Measurements from ENCODE around the gene DNAJC17. TPM values are rescaled to one million over a fixed set of nuclear protein-coding genes. Genes with fewer than 3 reads are reported as not detected.

Gene DNAJC17
- total RNA-seq, 1 experiment from 2014 or later, result 39.3 TPM

GRCh38 chr15:40830884-40831283, 23.6 kb upstream of the DNAJC17 start:
- DNase-seq (ENCODE audit: low read depth, low spot score) (no peak), ATAC-seq (no peak)
- no TSS peak for BruUV-seq (replicated peaks)
- POLR2A ChIA-PET, result no interaction called here
- H3K4me3 ChIP-seq (ENCODE audit: low read depth in 2 of 2, low read length in 2 of 2), result no peak overlapping the region
- no peaks in the 10 kb centered on the region for H3K36me3 ChIP-seq (ENCODE audit: control insufficient read depth, insufficient read depth, low read length)
- intact Hi-C loops (cut with micrococcal nuclease; ENCODE audit: unreplicated experiment) (no loop called here), in situ Hi-C loops (cut with HindIII; ENCODE audit: low pct_unique_long_range_greater_than_20kb, low sequenced_read_pairs) (no loop called here)
- H3K4me1 ChIP-seq (ENCODE audit: control insufficient read depth, insufficient read depth, low read length), result peaks cover 17% of the 10 kb centered on the region
- CTCF ChIA-PET, result interaction anchor here (1.1 kb wide), 1 partner anchor 14 kb away, joined by 3 read pairs; no protein-coding TSS in a partner anchor
- H3K27me3 ChIP-seq (ENCODE audit: control insufficient read depth, insufficient read depth, low read length), result no peaks in the 10 kb centered on the region
- no peak for TF ChIP-seq POLR2AphosphoS5 (IDR thresholded peaks at IDR 0.05; ENCODE audit: low read depth, low read length)
- no peak for TF ChIP-seq TCF7L2 (IDR thresholded peaks at IDR 0.05; ENCODE audit: low read depth, low read length)
- no peak for TF ChIP-seq CTCF (IDR thresholded peaks at IDR 0.05)
- TF ChIP-seq SIN3A (IDR thresholded peaks at IDR 0.05; ENCODE audit: borderline replicate concordance, insufficient read depth, low read depth, low read length), result no peak
- TF ChIP-seq REST (IDR thresholded peaks at IDR 0.05; ENCODE audit: insufficient read depth in 1 of 2, low read depth in 2 of 2, low read length in 1 of 2), result no peak
- H3K27ac ChIP-seq (ENCODE audit: low read length), result no peak overlapping the region
- H3K9me3 ChIP-seq (ENCODE audit: control insufficient read depth, insufficient read depth, low read depth, low read length), result no peaks in the 10 kb centered on the region

GRCh38 chr15:40829115-40829514, 21.8 kb upstream of the DNAJC17 start:
- H3K4me3 ChIP-seq (ENCODE audit: low read depth in 2 of 2, low read length in 2 of 2), result no peak overlapping the region
- no peaks in the 10 kb centered on the region for H3K36me3 ChIP-seq (ENCODE audit: control insufficient read depth, insufficient read depth, low read length)
- H3K27me3 ChIP-seq (ENCODE audit: control insufficient read depth, insufficient read depth, low read length), result no peaks in the 10 kb centered on the region
- BruUV-seq (replicated peaks), result no TSS peak
- intact Hi-C loops (cut with micrococcal nuclease; ENCODE audit: unreplicated experiment), result no loop called here
- DNase-seq (ENCODE audit: low read depth, low spot score), result no peak
- TF ChIP-seq REST (IDR thresholded peaks at IDR 0.05; ENCODE audit: insufficient read depth in 1 of 2, low read depth in 2 of 2, low read length in 1 of 2), result no peak
- no peak for TF ChIP-seq SIN3A (IDR thresholded peaks at IDR 0.05; ENCODE audit: borderline replicate concordance, insufficient read depth, low read depth, low read length)
- no peak for TF ChIP-seq TCF7L2 (IDR thresholded peaks at IDR 0.05; ENCODE audit: low read depth, low read length)
- TF ChIP-seq CTCF (IDR thresholded peaks at IDR 0.05), result no peak
- no peak for TF ChIP-seq POLR2AphosphoS5 (IDR thresholded peaks at IDR 0.05; ENCODE audit: low read depth, low read length)
- ATAC-seq, result no peak
- CTCF ChIA-PET, result interaction anchor here (0.7 kb wide), 1 partner anchor 74 kb away, joined by 3 read pairs; no protein-coding TSS in a partner anchor
- POLR2A ChIA-PET, result no interaction called here
- no peaks in the 10 kb centered on the region for H3K9me3 ChIP-seq (ENCODE audit: control insufficient read depth, insufficient read depth, low read depth, low read length)
- no peak overlapping the region for H3K27ac ChIP-seq (ENCODE audit: low read length)
- peaks cover 22% of the 10 kb centered on the region for H3K4me1 ChIP-seq (ENCODE audit: control insufficient read depth, insufficient read depth, low read length)
- in situ Hi-C loops (cut with HindIII; ENCODE audit: low pct_unique_long_range_greater_than_20kb, low sequenced_read_pairs), result no loop called here
